H1 (cell line): ENCODE measurements around the gene PLXNA4.

Source experiments
- CHD1 ChIP-seq: IDR thresholded peaks from 2 replicates; pipeline ENCODE4 v1.6.1; 2012; ENCODE audit warnings: low read depth, low read length, improper control_type of control experiment
- CTCF ChIP-seq, 3 experiments: IDR thresholded peaks; 1 replicate in 2 of 3; 2 replicates in 1 of 3; pipeline versions ENCODE4 v1.5.1 to v1.6.1; 2011; ENCODE audit warnings: low read length in 3 of 3, mild to moderate bottlenecking in 3 of 3, inconsistent platforms in 2 of 3, low read depth in 1 of 3, moderate library complexity in 1 of 3; ENCODE audit not compliant: insufficient read depth in 1 of 3; ENCODE audit errors: control extremely low read depth in 1 of 3
- HDAC2 ChIP-seq, 2 experiments: fragments of 300-600 bp in 1 of 2; sonication (generic) in 1 of 2; IDR thresholded peaks; 2 replicates each; pipeline ENCODE4 v1.6.1; 2011 to 2012; ENCODE audit warnings: low read depth in 2 of 2, low read length in 2 of 2, mild to moderate bottlenecking in 2 of 2, moderate library complexity in 2 of 2, borderline replicate concordance in 1 of 2, inconsistent platforms in 1 of 2
- JUN ChIP-seq: IDR thresholded peaks from 2 replicates; pipeline ENCODE4 v1.6.1; 2011; ENCODE audit warnings: low read depth, mild to moderate bottlenecking, improper control_type of control experiment, low read length
- KDM5A ChIP-seq: fragments of 200-600 bp; IDR thresholded peaks from 2 replicates; pipeline ENCODE4 v1.7.1; 2012; ENCODE audit warnings: mild to moderate bottlenecking, low read length, inconsistent platforms, mixed read lengths
- NANOG ChIP-seq: IDR thresholded peaks from 2 replicates; pipeline ENCODE4 v1.6.1; 2011; ENCODE audit warnings: low read length, low read depth, mild to moderate bottlenecking, inconsistent platforms; ENCODE audit not compliant: insufficient read depth, poor library complexity, severe bottlenecking
- POLR2AphosphoS5 ChIP-seq: IDR thresholded peaks from 2 replicates; pipeline ENCODE4 v1.6.1; 2011; ENCODE audit warnings: low read depth, low read length
- SRF ChIP-seq: IDR thresholded peaks from 2 replicates; pipeline ENCODE4 v1.6.1; 2011; ENCODE audit warnings: mild to moderate bottlenecking, low read depth, low read length, moderate library complexity

- TF ChIP-seq CHD1 (no peak), HDAC2 (IDR thresholded peaks at IDR 0.05; ENCODE audit: borderline replicate concordance in 1 of 2, low read depth in 2 of 2, low read length in 2 of 2) (no peak), NANOG (no peak), SRF (no peak), CTCF (IDR thresholded peaks at IDR 0.05; ENCODE audit: control extremely low read depth in 1 of 3, insufficient read depth in 1 of 3, low read depth in 1 of 3, low read length in 3 of 3) (no peak), KDM5A (no peak), JUN (no peak), POLR2AphosphoS5 (no peak)
Measured at GRCh38 chr7:132250480-132251326, 325.6 kb downstream of the PLXNA4 start.
